ENCODE measurements around the gene GLYATL2. TPM values are rescaled to one million over a fixed set of nuclear protein-coding genes. Genes with fewer than 3 reads are reported as not detected.

Gene GLYATL2
- total and polyA plus RNA-seq, 2 experiments from 2014 or later = not detected

GRCh38 chr11:58829786-58830185 is 14.7 kb downstream of the GLYATL2 start:
- TF ChIP-seq CTCF (IDR thresholded peaks at IDR 0.05; ENCODE audit: low read depth, low read length) = no peak
- DNase-seq (ENCODE audit: low read depth in 1 of 2, low spot score in 1 of 2) = no peak
- Histone ChIP-seq H3K9me3 (ENCODE audit: low read depth) (no peaks in the 10 kb centered on the region), H3K27me3 (no peaks in the 10 kb centered on the region), H3K36me3 (no peaks in the 10 kb centered on the region), H3K4me3 (no peak overlapping the region), H3K4me1 (ENCODE audit: low read depth) (no peaks in the 10 kb centered on the region), H3K27ac (no peak overlapping the region)

GRCh38 chr11:58813693-58814092 is 30.8 kb downstream of the GLYATL2 start:
- no peak overlapping the region for H3K4me3 ChIP-seq
- no peak for TF ChIP-seq CTCF (IDR thresholded peaks at IDR 0.05; ENCODE audit: low read depth, low read length)
- no peak overlapping the region for H3K27ac ChIP-seq
- no peaks in the 10 kb centered on the region for H3K27me3 ChIP-seq
- H3K9me3 ChIP-seq (ENCODE audit: low read depth) = no peaks in the 10 kb centered on the region
- DNase-seq (ENCODE audit: low read depth in 1 of 2, low spot score in 1 of 2) = no peak
- H3K4me1 ChIP-seq (ENCODE audit: low read depth) = no peaks in the 10 kb centered on the region
- H3K36me3 ChIP-seq = no peaks in the 10 kb centered on the region

- H3K4me3 ChIP-seq = no peak overlapping the region
- no peak for DNase-seq (ENCODE audit: low read depth in 1 of 2, low spot score in 1 of 2)
- no peak for TF ChIP-seq CTCF (IDR thresholded peaks at IDR 0.05; ENCODE audit: low read depth, low read length)
- H3K36me3 ChIP-seq = no peaks in the 10 kb centered on the region
- no peak overlapping the region for H3K27ac ChIP-seq
- no peaks in the 10 kb centered on the region for H3K4me1 ChIP-seq (ENCODE audit: low read depth)
- H3K9me3 ChIP-seq (ENCODE audit: low read depth) = no peaks in the 10 kb centered on the region
- no peaks in the 10 kb centered on the region for H3K27me3 ChIP-seq
These were observed 33.0 kb downstream of the GLYATL2 start for GRCh38 chr11:58811499-58811898.

GRCh38 chr11:58807343-58807742 is 37.2 kb downstream of the GLYATL2 start:
- Histone ChIP-seq H3K27ac (no peak overlapping the region), H3K36me3 (no peaks in the 10 kb centered on the region), H3K4me1 (ENCODE audit: low read depth) (no peaks in the 10 kb centered on the region), H3K27me3 (no peaks in the 10 kb centered on the region), H3K9me3 (ENCODE audit: low read depth) (no peaks in the 10 kb centered on the region), H3K4me3 (no peak overlapping the region)
- DNase-seq (ENCODE audit: low read depth in 1 of 2, low spot score in 1 of 2) = no peak
- no peak for TF ChIP-seq CTCF (IDR thresholded peaks at IDR 0.05; ENCODE audit: low read depth, low read length)

GRCh38 chr11:58805065-58805464 is 39.4 kb downstream of the GLYATL2 start:
- Histone ChIP-seq H3K9me3 (ENCODE audit: low read depth) (no peaks in the 10 kb centered on the region), H3K4me3 (no peak overlapping the region), H3K4me1 (ENCODE audit: low read depth) (no peaks in the 10 kb centered on the region), H3K27me3 (no peaks in the 10 kb centered on the region), H3K27ac (no peak overlapping the region), H3K36me3 (no peaks in the 10 kb centered on the region)
- no peak for TF ChIP-seq CTCF (IDR thresholded peaks at IDR 0.05; ENCODE audit: low read depth, low read length)
- DNase-seq (ENCODE audit: low read depth in 1 of 2, low spot score in 1 of 2) = no peak

Data from cardiac muscle cell (in vitro differentiated cells and primary cell).